ENCODE measurements around the gene SMIM7.

Gene SMIM7

DNA sequence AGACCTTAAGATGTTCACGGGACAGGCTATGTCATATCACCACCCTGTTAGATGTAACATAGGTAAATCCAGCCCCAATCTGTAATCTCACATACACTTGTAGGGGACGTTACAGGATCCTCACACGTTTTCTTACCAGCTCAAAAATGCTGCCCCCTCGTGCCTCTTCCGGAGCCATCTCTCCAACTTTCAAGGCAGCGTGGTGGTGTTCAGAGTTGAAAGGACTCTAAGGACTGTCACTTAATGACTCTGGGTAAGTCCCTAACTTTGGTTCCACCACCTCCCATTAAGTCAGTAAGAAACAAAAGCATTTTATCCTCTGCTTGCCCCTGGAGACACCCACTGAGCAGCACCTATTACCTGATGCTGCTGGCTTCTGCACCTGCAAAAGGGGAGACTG lies 36.4 kb downstream of the SMIM7 start:
- no peak for DNase-seq
- ChIA-PET POLR2A (no interaction called here), CTCF (no interaction called here)

DNA sequence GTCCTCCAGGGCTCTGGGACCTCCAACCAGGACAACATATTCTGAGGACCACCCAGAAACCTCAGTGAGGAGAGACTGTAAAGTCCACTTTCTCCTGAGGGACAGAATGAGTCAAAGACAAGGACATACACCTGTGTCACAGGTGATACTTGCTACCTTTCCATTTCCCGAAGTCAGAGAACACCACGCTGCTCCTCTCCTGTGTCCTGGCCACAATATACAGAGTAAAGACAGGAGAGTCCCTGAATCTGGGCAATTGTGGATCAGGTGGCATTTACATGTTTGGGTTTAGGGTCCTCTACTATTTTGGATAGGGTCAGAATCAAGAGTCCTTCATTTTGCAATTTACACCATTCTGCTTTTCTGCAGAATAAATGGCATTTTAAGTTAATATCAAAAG lies 36.9 kb downstream of the SMIM7 start:
- no peak for DNase-seq
- POLR2A ChIA-PET = no interaction called here
- Histone ChIP-seq H3K9me3 (ENCODE audit: control extremely low read depth in 1 of 5, control insufficient read depth in 4 of 5, insufficient read depth in 2 of 5, low read depth in 1 of 5, low read length in 4 of 5) (no peaks in the 10 kb centered on the region), H3K36me3 (ENCODE audit: control insufficient read depth in 4 of 4, insufficient read depth in 4 of 4, low read length in 3 of 4) (peaks cover 5 to 49% (median 14%) of the 10 kb centered on the region in 4 experiments), H3K4me3 (ENCODE audit: control insufficient read depth in 1 of 7, extremely low read depth in 1 of 7, insufficient read depth in 4 of 7, low read depth in 2 of 7, low read length in 6 of 7) (no peak overlapping the region), H3K27ac (ENCODE audit: insufficient read depth in 1 of 2, low read depth in 1 of 2, low read length in 2 of 2, poor library complexity in 1 of 2, severe bottlenecking in 2 of 2) (no peak overlapping the region), H3K4me1 (ENCODE audit: control extremely low read depth in 1 of 4, control insufficient read depth in 4 of 4, insufficient read depth in 4 of 4, low read length in 3 of 4) (peaks cover 9 to 31% (median 15%) of the 10 kb centered on the region in 4 experiments), H3K27me3 (replicated peaks in 2 of 5; ENCODE audit: control insufficient read depth in 4 of 5, insufficient read depth in 5 of 5, low read length in 4 of 5) (no peaks in the 10 kb centered on the region)
- CTCF ChIA-PET = no interaction called here
- WGBS (ENCODE audit: insufficient coverage) = 100% methylated on average over 1 of the region's 2 CpGs

More for the DNA sequence above, 36.4 kb downstream of the SMIM7 start:
- H3K36me3 ChIP-seq (ENCODE audit: control insufficient read depth in 4 of 4, insufficient read depth in 4 of 4, low read length in 3 of 4) = peaks cover 5 to 49% (median 14%) of the 10 kb centered on the region in 4 experiments
- no peak overlapping the region for H3K4me3 ChIP-seq (ENCODE audit: control insufficient read depth in 1 of 7, extremely low read depth in 1 of 7, insufficient read depth in 4 of 7, low read depth in 2 of 7, low read length in 6 of 7)
- H3K4me1 ChIP-seq (ENCODE audit: control extremely low read depth in 1 of 4, control insufficient read depth in 4 of 4, insufficient read depth in 4 of 4, low read length in 3 of 4) = peaks cover 6 to 26% (median 13%) of the 10 kb centered on the region in 4 experiments
- WGBS (ENCODE audit: insufficient coverage) = 96% methylated on average over 6 of the region's 6 CpGs
- no peaks in the 10 kb centered on the region for H3K27me3 ChIP-seq (replicated peaks in 2 of 5; ENCODE audit: control insufficient read depth in 4 of 5, insufficient read depth in 5 of 5, low read length in 4 of 5)
- H3K27ac ChIP-seq (ENCODE audit: insufficient read depth in 1 of 2, low read depth in 1 of 2, low read length in 2 of 2, poor library complexity in 1 of 2, severe bottlenecking in 2 of 2) = no peak overlapping the region
- no peaks in the 10 kb centered on the region for H3K9me3 ChIP-seq (ENCODE audit: control extremely low read depth in 1 of 5, control insufficient read depth in 4 of 5, insufficient read depth in 2 of 5, low read depth in 1 of 5, low read length in 4 of 5)

DNA sequence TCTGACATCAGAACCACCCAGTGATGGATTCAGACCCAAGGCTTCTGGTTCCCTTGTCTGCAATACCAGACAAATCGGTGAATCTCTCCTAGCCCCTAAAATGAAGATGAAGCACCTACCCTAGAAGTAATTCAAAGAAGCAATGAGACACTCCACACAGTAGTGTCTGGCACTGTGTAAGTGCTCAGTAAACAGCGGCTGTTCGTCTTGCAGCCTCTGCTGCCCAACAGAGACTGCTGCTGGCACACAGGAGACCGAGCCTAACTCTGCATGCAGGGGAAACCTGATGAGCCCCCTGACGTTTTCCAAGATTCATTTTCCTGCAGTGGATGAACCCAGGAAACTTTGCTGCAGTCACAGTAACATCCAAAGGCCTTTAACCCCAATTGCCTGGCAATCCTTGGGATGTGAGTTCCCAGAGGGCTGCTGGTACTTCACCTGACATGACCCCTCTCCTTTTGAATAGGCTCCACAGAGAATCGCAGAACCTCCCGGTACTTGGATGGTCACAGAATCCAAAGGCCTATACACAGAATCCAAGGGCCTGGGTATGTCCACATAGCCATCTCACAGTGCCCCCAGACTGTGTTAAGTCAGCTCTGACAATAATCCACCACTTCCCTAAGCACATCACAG lies 38.7 kb downstream of the SMIM7 start:
- H3K9me3 ChIP-seq (ENCODE audit: control extremely low read depth in 1 of 5, control insufficient read depth in 4 of 5, insufficient read depth in 2 of 5, low read depth in 1 of 5, low read length in 4 of 5) = no peaks in the 10 kb centered on the region
- no peak overlapping the region for H3K4me3 ChIP-seq (ENCODE audit: control insufficient read depth in 1 of 7, extremely low read depth in 1 of 7, insufficient read depth in 4 of 7, low read depth in 2 of 7, low read length in 6 of 7)
- ChIA-PET POLR2A (no interaction called here), CTCF (no interaction called here)
- peaks cover 5 to 38% (median 7%) of the 10 kb centered on the region in 4 experiments for H3K4me1 ChIP-seq (ENCODE audit: control extremely low read depth in 1 of 4, control insufficient read depth in 4 of 4, insufficient read depth in 4 of 4, low read length in 3 of 4)
- WGBS (ENCODE audit: insufficient coverage) = 94% methylated on average over 4 of the region's 7 CpGs
- no peaks in the 10 kb centered on the region for H3K27me3 ChIP-seq (replicated peaks in 2 of 5; ENCODE audit: control insufficient read depth in 4 of 5, insufficient read depth in 5 of 5, low read length in 4 of 5)
- no peak overlapping the region for H3K27ac ChIP-seq (ENCODE audit: insufficient read depth in 1 of 2, low read depth in 1 of 2, low read length in 2 of 2, poor library complexity in 1 of 2, severe bottlenecking in 2 of 2)
- DNase-seq = no peak
- H3K36me3 ChIP-seq (ENCODE audit: control insufficient read depth in 4 of 4, insufficient read depth in 4 of 4, low read length in 3 of 4) = peaks cover 5 to 49% (median 14%) of the 10 kb centered on the region in 4 experiments

DNA sequence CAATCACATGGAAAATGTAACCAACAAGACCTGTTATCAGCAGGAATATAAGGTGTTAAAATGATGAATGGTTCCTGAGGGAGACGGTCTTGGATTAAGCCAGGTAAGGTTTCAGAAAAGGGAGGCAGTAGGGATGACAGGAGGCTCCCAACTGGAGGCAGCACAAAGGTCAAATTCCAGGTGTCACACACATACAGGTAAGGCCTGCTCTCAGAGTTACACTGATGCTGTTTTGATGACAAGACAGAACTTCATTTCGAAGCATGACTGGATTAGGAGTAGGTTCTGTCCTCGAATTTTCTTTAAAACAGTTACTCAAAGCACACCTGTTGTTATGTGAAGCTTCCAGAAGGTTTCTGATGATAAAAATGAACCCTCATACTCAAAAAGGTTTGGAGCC lies 39.4 kb downstream of the SMIM7 start:
- H3K27ac ChIP-seq (ENCODE audit: insufficient read depth in 1 of 2, low read depth in 1 of 2, low read length in 2 of 2, poor library complexity in 1 of 2, severe bottlenecking in 2 of 2) = no peak overlapping the region
- H3K36me3 ChIP-seq (ENCODE audit: control insufficient read depth in 4 of 4, insufficient read depth in 4 of 4, low read length in 3 of 4) = peaks cover 5 to 46% (median 14%) of the 10 kb centered on the region in 4 experiments
- no peaks in the 10 kb centered on the region for H3K9me3 ChIP-seq (ENCODE audit: control extremely low read depth in 1 of 5, control insufficient read depth in 4 of 5, insufficient read depth in 2 of 5, low read depth in 1 of 5, low read length in 4 of 5)
- H3K27me3 ChIP-seq (replicated peaks in 2 of 5; ENCODE audit: control insufficient read depth in 4 of 5, insufficient read depth in 5 of 5, low read length in 4 of 5) = no peaks in the 10 kb centered on the region
- CTCF ChIA-PET = no interaction called here
- no peak for DNase-seq
- POLR2A ChIA-PET = no interaction called here
- 100% methylated on average over 3 of the region's 3 CpGs for WGBS (ENCODE audit: insufficient coverage)
- no peak overlapping the region for H3K4me3 ChIP-seq (ENCODE audit: control insufficient read depth in 1 of 7, extremely low read depth in 1 of 7, insufficient read depth in 4 of 7, low read depth in 2 of 7, low read length in 6 of 7)
- peaks cover 2 to 39% (median 3%) of the 10 kb centered on the region in 4 experiments for H3K4me1 ChIP-seq (ENCODE audit: control extremely low read depth in 1 of 4, control insufficient read depth in 4 of 4, insufficient read depth in 4 of 4, low read length in 3 of 4)

DNA sequence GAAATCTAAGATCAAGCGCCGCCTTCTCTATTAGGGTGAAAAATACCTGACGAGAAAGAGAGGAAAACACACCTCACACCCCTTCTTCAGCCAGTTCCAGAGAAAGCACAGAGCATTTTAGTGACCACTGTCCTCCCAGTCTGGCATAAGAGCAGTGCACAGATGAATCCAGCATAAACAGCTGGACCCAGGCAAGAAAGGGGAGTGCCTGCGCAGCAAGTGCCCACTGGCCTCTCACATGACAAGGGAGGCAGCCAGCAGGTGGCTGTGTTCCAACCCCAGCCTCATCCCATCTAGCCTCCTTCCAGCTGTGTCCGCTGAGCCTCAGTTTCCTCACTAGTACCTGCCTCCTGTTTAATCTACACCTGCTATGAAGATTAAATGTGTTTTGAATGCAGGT lies 39.9 kb downstream of the SMIM7 start:
- Histone ChIP-seq H3K4me3 (ENCODE audit: control insufficient read depth in 1 of 7, extremely low read depth in 1 of 7, insufficient read depth in 4 of 7, low read depth in 2 of 7, low read length in 6 of 7) (no peak overlapping the region), H3K27ac (ENCODE audit: insufficient read depth in 1 of 2, low read depth in 1 of 2, low read length in 2 of 2, poor library complexity in 1 of 2, severe bottlenecking in 2 of 2) (no peak overlapping the region), H3K27me3 (replicated peaks in 2 of 5; ENCODE audit: control insufficient read depth in 4 of 5, insufficient read depth in 5 of 5, low read length in 4 of 5) (no peaks in the 10 kb centered on the region), H3K4me1 (ENCODE audit: control extremely low read depth in 1 of 4, control insufficient read depth in 4 of 4, insufficient read depth in 4 of 4, low read length in 3 of 4) (peaks cover 2 to 38% (median 7%) of the 10 kb centered on the region in 4 experiments), H3K36me3 (ENCODE audit: control insufficient read depth in 4 of 4, insufficient read depth in 4 of 4, low read length in 3 of 4) (peaks cover 5 to 41% (median 14%) of the 10 kb centered on the region in 4 experiments), H3K9me3 (ENCODE audit: control extremely low read depth in 1 of 5, control insufficient read depth in 4 of 5, insufficient read depth in 2 of 5, low read depth in 1 of 5, low read length in 4 of 5) (no peaks in the 10 kb centered on the region)
- CTCF ChIA-PET = no interaction called here
- no peak for DNase-seq
- POLR2A ChIA-PET = no interaction called here
- 100% methylated on average over 1 of the region's 5 CpGs for WGBS (ENCODE audit: insufficient coverage)

DNA sequence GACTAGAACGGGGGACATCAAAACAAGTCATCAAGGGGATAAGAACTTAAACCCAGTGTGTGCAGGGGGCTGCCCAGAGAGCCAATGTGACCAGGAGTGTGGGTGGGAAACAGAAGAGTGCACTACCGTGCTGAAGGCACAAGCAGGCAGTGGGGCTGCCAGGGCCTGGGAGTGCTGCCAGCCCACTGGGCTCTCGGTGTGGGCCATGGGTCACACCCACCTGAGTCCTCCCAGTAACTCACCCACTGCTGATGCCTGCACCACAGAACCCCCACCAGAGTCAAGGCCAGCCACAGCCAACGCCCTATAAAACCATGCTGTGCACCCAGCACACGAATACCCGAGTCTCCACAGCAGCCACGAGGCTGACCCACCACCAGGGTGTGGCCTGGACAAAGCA lies 40.5 kb downstream of the SMIM7 start:
- ChIA-PET CTCF (no interaction called here), POLR2A (interaction anchor here (0.8 to 1.0 kb wide), 2 partner anchors 8 to 183 kb away, joined by 3 to 4 read pairs; no protein-coding TSS in a partner anchor)
- 92% methylated on average over 6 of the region's 7 CpGs for WGBS (ENCODE audit: insufficient coverage)
- H3K27me3 ChIP-seq (replicated peaks in 2 of 5; ENCODE audit: control insufficient read depth in 4 of 5, insufficient read depth in 5 of 5, low read length in 4 of 5) = no peaks in the 10 kb centered on the region
- no peak overlapping the region for H3K4me3 ChIP-seq (ENCODE audit: control insufficient read depth in 1 of 7, extremely low read depth in 1 of 7, insufficient read depth in 4 of 7, low read depth in 2 of 7, low read length in 6 of 7)
- H3K4me1 ChIP-seq (ENCODE audit: control extremely low read depth in 1 of 4, control insufficient read depth in 4 of 4, insufficient read depth in 4 of 4, low read length in 3 of 4) = peaks cover 4 to 44% (median 12%) of the 10 kb centered on the region in 4 experiments
- H3K9me3 ChIP-seq (ENCODE audit: control extremely low read depth in 1 of 5, control insufficient read depth in 4 of 5, insufficient read depth in 2 of 5, low read depth in 1 of 5, low read length in 4 of 5) = no peaks in the 10 kb centered on the region
- H3K27ac ChIP-seq (ENCODE audit: insufficient read depth in 1 of 2, low read depth in 1 of 2, low read length in 2 of 2, poor library complexity in 1 of 2, severe bottlenecking in 2 of 2) = no peak overlapping the region
- no peak for DNase-seq
- peaks cover 0 to 35% (median 9%) of the 10 kb centered on the region in 4 experiments for H3K36me3 ChIP-seq (ENCODE audit: control insufficient read depth in 4 of 4, insufficient read depth in 4 of 4, low read length in 3 of 4)

DNA sequence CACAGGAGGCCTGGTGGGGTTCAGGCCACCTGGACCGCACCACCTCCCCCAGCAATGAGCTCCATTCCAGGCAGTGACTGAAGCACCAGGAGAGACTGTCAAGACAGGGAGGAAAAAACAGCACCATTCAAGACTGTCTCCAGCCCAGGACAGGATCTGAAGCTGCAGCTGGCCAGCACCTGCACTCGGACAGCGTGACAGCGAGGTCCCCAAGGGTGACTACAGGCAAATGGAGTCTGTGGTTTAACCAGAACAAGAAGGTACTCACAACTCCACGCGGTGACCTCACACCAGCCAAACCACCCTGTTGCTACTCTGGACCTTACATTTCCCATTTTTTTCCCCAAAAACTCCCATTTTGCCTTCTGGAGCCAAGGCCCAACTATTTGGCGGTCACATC lies 41.7 kb downstream of the SMIM7 start:
- ChIA-PET CTCF (interaction anchor here (0.9 to 1.4 kb wide), 4 partner anchors 8 to 27 kb away, joined by 3 to 4 read pairs (median 3); no protein-coding TSS in a partner anchor), POLR2A (interaction anchor here (1.0 kb wide), 1 partner anchor 9 kb away, joined by 4 read pairs; no protein-coding TSS in a partner anchor)
- whole genome bisulfite sequencing (ENCODE audit: insufficient coverage) = 86% methylated on average over 7 of the region's 7 CpGs
- Histone ChIP-seq H3K27me3 (replicated peaks in 2 of 5; ENCODE audit: control insufficient read depth in 4 of 5, insufficient read depth in 5 of 5, low read length in 4 of 5) (no peaks in the 10 kb centered on the region), H3K4me1 (ENCODE audit: control extremely low read depth in 1 of 4, control insufficient read depth in 4 of 4, insufficient read depth in 4 of 4, low read length in 3 of 4) (peaks cover 4 to 54% (median 13%) of the 10 kb centered on the region in 4 experiments), H3K9me3 (ENCODE audit: control extremely low read depth in 1 of 5, control insufficient read depth in 4 of 5, insufficient read depth in 2 of 5, low read depth in 1 of 5, low read length in 4 of 5) (no peaks in the 10 kb centered on the region), H3K36me3 (ENCODE audit: control insufficient read depth in 4 of 4, insufficient read depth in 4 of 4, low read length in 3 of 4) (peaks cover 0 to 24% (median 3%) of the 10 kb centered on the region in 4 experiments), H3K4me3 (ENCODE audit: control insufficient read depth in 1 of 7, extremely low read depth in 1 of 7, insufficient read depth in 4 of 7, low read depth in 2 of 7, low read length in 6 of 7) (no peak overlapping the region), H3K27ac (ENCODE audit: insufficient read depth in 1 of 2, low read depth in 1 of 2, low read length in 2 of 2, poor library complexity in 1 of 2, severe bottlenecking in 2 of 2) (no peak overlapping the region)
- DNase-seq = no peak
